GM04504 (cell line): ENCODE data around the gene ITIH5.
"Not testable (repeated sequence)": the region's sequence is repeated elsewhere in the genome, so short reads cannot be mapped to it uniquely, and the experiment has no call there.

Experiments used
- DNase-seq: peaks from one replicate; pipeline ENCODE4 v3.0.0-alpha.2; 2012; ENCODE audit warnings: low read depth

Gene ITIH5

DNA sequence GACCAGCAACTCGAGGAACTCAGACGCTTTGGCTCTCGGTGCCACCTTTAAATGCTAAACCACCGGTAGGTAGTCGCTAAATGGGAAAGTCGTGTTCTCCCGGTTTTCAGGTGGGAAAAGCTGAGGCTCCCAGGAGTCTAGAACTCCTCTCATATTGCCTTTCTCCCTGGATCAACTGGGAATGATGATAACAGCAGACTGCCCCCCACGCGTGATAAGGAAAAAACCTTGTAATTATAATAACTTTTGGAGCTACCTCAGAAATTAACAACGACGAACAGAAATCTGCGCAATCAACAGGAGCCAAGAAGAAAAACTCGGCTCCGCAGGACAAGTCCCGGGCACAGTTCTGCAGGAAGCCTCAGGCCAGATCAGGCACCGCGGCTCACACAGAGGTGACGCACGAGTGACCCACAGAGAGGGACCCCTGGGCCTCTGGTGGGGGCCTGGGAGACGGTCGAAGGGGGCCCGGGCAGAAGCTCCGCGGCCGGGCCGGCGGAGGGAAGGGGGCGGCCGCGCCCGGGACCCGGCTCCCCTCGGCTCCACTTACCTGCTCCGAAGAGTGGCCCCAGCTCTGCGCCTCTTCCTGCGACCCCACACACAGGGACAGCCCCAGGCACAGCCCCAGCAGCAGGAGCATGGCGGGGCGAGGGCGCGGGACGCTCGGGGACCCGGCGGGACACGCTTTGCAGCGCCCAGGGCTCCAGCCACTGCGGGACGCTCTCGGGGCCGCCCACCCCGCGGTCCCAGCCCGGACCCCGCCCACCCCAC lies at the start of gene ITIH5:
Gene ITIH5 (minus strand): TSS at position 714 of the 771 bp plus-strand sequence. CDS start 74 bp downstream, at position 640.
- no peak for DNase-seq

DNA sequence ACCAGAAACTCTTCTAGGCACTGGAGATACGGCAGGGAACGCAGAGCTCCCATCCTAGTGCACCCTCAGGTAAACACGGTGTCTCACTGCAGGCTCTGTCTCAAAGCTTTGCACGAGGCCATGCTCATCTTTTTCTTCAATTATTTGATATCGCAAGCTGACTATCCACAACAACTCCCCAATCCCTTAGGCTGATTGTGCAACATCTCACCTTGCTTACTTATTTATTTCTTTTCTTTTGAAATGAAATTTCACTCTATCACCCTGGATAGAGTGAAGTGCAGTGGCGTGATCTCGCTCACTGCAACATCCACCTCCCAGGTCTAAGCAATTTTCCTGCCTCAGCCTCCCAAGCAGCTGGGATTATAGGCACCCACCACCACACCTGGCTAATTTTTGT lies 48.7 kb upstream of the ITIH5 start:
- no peak for DNase-seq

- DNase-seq: not testable (repeated sequence)
Measured at GRCh38 chr10:7711075-7711474, 44.3 kb upstream of the ITIH5 start.

DNA sequence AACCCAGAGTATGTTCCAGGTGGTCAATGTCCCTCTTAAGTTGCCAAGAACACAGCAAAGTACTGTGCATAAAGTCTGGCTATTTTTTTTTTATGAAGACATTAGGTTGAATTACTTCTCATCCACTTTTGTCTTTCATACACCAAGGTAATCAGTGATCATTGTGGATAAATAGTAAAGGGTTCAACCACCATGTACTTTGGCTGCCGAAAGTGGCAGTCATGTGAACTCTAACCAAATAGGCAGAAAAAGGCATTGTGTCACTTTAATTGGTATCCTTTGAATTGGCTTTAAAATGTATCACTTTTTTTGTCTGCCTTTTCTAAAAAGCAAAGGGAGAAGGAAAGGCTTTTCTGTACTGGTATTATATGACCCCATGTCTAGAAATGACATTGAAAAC lies 43.7 kb upstream of the ITIH5 start:
- no peak for DNase-seq

GRCh38 chr10:7708832-7709231 lies 42.1 kb upstream of the ITIH5 start:
- no peak for DNase-seq

DNA sequence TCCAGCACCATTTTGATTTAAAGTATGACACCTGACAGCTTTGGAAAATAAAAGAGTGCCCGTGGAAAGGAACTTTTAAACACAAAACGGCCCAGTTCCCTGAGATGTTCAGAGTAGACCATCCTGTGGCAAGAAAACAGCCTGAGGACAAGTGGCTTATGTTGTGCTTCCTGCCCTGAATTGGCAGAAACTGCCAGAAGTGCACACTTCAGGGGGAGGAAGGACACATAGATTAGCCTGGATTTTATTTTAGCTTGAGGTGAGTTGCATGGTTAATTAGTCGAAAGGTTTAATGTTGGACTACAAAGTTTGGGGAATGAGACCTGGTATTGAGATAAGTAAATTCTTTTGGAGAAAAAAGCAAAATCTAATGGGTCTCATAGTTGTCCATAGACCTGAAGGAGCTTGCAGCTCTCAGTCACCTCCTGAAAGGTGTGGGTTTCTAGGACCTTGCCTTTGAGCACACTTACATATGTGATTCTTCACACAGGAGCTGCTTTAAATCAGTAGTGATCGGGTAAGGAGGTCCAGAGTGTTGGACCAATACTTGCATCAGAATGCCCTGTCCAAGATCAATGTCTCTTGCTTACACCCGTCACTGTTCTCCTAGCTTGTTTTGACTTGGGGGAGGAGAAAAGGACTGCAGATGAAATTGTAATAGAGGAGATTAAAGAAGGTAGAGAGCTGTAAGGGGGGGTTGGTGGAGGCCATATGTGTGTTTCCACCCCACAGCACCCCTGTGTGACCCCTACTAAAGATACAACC lies 41.3 kb upstream of the ITIH5 start:
- DNase-seq: no peak

GRCh38 chr10:7707102-7707501 lies 40.3 kb upstream of the ITIH5 start:
- DNase-seq: no peak

GRCh38 chr10:7706534-7707073 lies 39.8 kb upstream of the ITIH5 start:
- DNase-seq: no peak

GRCh38 chr10:7705341-7705740 lies 38.6 kb upstream of the ITIH5 start:
- no peak for DNase-seq

DNA sequence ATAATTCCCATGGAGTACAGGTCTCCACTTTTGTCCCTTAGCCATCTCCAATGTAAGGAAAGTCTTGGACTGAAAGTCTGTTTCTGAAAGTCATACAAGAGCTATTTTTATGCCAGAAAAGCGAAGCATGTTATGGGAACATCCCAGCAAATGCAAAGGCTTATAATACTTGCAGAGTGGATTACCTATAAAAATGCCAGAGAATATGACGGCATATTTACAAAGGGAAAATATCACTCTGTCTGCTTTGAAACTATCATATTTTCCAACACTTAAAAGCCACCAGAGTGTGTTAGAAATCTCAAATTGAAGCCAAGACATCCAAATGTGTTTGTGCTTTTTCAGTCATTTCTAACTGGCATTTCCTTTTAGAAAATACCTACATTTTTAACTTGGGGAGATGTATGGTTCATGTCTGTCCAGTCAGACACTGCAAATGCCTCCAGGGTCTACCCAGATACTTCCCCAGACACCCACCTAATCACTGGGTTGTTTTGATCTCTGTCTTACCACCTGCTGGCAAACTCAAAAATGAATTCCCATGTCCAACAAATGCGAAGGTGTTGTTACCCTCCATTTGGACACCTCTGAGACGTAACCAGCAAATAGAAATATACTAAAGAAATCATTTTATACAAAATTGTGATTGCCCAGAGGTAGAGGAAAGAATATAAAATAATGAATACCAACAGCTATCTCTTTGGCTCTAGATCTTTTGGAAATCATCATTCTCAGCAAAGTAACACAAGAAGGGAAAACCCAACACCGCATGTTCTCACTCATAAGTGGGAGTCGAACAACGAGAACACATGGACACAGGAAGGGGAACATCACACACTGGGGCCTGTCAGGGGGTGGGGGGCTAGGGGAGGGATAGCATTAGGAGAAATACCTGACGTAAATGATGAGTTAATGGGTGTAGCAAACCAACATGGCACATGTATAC lies 37.6 kb upstream of the ITIH5 start:
- DNase-seq: no peak

DNA sequence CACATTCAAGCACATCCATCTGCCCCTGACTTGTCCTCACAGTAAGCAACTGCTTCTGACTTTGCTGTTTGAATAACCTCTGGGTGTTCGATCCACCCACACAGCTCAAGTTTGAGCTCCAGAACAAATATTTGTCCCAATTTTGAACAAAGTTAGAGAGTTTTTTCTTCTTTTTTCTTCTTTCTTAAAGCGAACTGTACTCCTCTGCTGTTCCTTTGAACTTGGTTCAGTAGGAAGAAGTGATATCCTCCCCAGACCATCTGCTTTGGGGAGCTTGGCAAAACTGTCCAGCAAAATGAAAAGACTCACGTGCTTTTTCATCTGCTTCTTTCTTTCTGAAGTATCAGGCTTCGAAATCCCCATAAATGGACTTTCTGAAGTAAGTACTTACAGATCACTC lies 36.4 kb upstream of the ITIH5 start, which contains the start of gene ITIH2:
Gene ITIH2 (plus strand): TSS at position 177 of the 400 bp plus-strand sequence. CDS start 119 bp downstream, at position 296.
- no peak for DNase-seq

- DNase-seq: no peak
Measured at GRCh38 chr10:7702288-7702812, 35.6 kb upstream of the ITIH5 start.

- DNase-seq: no peak
Measured at GRCh38 chr10:7701158-7701742, 34.5 kb upstream of the ITIH5 start.

- DNase-seq: no peak
Measured at GRCh38 chr10:7700577-7701125, 33.9 kb upstream of the ITIH5 start.

GRCh38 chr10:7697426-7697825 lies 30.7 kb upstream of the ITIH5 start:
- no peak for DNase-seq

DNA sequence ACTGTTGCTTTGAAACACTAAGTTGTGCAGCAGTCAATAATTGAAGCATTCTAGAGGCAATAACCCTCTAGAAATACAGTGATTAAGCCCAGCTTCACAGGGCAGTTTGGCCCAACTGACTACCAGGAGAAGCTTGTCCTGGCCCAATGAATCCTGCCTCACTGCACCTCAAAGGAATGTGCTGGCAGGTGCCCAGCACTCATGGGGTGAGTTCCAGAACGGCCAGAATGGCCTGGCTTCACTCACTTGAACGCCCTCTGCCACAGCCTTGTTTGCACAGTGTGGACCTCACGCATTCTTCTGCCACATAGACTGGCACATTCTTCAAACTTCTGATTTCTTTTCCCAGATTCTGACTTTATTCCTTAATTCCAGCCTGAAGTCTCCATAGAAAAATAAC lies 29.8 kb upstream of the ITIH5 start:
- DNase-seq: no peak

- DNase-seq: not testable (repeated sequence)
Measured at GRCh38 chr10:7693194-7693593, 26.4 kb upstream of the ITIH5 start.

- DNase-seq: not testable (repeated sequence)
Measured at GRCh38 chr10:7692368-7692767, 25.6 kb upstream of the ITIH5 start.

DNA sequence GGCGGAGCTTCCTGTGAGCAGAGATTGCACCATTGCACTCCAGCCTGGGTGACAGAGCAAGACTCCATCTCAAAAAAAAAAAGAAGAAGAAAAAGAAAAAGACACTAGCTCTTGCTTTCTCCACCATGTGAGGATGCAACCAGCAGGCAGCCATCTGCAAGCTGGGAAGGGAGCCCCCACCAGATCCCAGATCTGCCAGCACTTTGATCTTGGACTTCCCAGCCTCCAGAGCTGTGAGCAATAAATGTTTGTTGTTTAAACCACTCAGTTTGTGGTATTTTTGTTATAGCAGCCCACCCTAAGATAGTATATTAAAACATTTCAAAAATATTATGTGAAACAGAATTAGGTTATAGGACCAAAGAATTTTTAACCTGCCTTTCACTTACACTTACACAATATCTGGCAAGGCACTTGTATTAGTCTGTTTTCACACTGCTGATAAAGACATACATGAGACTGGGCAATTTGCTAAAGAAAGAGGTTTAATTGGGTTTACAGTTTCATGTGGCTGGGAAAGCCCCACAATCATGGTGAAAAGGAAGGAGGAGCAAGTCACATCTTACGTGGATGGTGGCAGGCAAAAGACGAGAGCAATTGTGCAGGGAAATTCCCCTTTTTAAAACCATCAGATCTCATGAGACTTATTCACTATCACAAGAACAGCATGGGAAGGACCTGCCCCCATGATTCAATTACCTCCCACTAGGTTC lies 24.3 kb upstream of the ITIH5 start:
- DNase-seq: not testable (repeated sequence)

- DNase-seq: no peak
Measured at GRCh38 chr10:7689591-7689990, 22.8 kb upstream of the ITIH5 start.
